ENCODE results near the gene OSR1.

The OSR1 gene

GRCh38 chr2:19357402-19358241, 801 bp downstream of the OSR1 start:
- DNase-seq = no peak

GRCh38 chr2:19356545-19357401, 1.6 kb downstream of the OSR1 start:
- DNase-seq = no peak

DNA sequence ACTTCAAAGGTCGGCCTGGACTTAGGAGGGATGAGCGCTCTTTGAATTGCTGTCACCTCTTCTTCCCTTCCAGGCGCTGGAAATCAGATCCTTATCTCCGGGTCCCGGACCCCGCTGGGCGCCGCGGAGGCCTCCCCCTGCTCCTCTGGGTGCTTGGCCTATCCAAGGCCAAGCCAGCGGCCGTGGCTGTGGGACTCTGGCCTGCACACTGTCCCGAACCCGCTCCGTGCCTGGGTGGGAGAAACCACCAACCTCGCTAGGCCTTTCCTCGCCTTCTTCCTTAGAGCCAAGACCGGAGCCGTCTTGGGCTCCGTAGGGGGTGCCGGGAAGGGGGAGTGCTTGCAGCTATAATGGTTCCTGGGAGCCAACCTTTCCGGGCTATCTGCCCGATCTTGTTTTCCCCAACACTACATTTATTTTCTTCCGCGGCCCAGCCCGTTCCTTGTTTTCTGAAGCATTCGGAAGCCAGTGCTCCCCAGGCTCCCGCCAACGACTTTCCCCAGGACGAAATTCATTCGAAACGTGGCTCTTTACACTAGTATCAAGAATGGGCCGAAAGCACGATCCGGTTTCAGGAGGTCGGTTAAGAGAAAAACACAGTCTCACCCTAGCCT, 2.4 kb downstream of the OSR1 start:
- no peak for DNase-seq

DNA sequence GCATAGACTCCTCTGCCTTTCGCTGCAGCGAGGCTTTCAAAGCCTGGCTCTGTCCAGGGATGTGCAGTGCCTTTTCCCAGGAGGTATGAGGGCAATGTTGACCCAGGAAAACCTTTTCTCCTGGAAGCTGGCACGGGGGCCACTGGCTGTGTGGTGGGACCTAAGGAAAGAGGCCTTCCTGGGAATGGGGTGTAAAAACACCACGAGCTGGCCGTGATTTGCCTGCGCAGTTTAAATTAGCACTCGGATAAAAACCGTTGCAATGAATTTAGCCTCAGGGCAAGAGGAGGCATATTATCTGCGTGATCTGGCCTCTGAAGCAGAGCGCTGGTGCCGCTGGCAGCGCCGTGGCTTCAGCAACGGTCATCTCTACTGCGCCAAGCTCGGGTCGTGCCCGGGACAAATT, 3.0 kb downstream of the OSR1 start:
- DNase-seq = no peak

GRCh38 chr2:19355014-19355405, 3.4 kb downstream of the OSR1 start:
- no peak for DNase-seq

DNA sequence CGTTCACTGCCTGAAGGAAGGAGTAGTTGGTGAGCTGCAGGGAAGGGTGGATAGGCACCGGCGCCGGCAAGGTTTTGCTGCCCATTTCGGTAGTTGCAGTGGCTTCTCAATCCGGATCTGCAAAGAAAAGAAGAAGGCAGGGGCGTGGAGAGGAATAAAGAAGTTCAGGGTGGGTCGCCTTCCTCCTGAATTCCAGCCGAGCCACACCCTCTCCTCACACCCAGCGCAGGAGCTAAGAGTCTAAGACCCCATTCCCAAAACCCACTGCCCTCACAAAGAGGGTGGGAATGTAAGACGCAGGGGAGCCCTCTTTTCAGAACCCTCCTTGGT, 4.7 kb downstream of the OSR1 start:
- no peak for DNase-seq

- no peak for DNase-seq
These were observed 5.3 kb downstream of the OSR1 start for GRCh38 chr2:19352946-19353720.

GRCh38 chr2:19351899-19352697, 6.3 kb downstream of the OSR1 start:
- no peak for DNase-seq

DNA sequence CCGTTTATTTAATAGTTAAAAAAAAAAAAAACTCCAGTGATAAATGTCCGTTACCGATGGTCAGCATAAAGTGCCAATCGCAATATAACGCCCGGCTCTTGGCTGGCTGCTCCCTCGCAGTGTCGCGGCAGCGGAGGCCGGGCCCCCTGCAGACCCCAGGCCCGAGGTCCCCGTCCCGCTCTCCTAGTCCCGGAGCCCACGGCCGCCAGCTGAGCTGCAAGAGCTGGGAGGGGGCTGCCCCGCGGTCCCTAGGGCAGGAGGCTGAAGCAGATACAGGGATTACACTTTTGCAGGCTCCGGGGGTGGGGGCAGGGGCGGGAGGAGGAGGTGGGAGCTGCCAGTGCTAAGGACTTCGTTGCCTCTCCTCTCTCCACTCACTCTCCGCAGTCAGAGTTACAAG, 6.9 kb downstream of the OSR1 start:
- no peak for DNase-seq

GRCh38 chr2:19350678-19351401, 7.6 kb downstream of the OSR1 start:
- DNase-seq = no peak

DNA sequence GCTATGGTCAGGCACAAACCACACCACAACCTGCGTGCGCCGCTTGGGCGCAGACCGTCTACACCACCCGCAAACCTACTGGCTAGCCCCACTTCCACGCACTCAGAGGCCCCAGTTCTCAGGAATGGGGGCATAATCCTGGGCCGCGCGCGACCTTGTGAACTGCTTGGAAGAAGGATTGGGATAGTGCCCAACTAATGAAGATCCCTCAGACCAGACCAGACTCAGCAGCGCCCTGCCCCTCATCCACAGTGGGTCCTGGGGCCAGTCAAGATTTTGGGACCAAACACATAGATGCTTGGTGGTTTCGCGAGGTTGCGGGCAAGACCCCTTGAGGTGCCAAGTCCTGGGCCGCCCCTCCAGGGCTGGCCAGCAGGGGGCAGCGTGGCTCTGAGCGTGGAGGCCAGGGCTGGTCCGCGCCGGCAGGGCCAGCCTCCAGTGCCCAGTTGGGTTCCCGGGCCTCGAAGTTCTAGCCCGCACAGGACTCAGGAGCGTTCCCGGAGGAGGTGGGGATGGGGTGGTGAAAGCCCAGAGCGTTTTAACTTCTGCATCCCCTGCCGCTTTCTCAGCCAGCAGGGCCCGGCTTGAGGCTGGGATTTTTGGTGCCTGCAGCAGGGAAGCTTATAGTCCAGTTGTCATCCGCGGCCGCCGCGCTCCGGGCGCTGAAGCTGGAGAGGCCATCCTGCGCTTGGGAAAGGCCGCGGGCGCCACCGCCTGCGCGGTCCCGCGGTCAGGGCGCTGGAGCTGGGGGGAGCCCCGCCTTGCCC, 8.3 kb downstream of the OSR1 start:
- peak; percentile 58 to 64 for DNase-seq

DNA sequence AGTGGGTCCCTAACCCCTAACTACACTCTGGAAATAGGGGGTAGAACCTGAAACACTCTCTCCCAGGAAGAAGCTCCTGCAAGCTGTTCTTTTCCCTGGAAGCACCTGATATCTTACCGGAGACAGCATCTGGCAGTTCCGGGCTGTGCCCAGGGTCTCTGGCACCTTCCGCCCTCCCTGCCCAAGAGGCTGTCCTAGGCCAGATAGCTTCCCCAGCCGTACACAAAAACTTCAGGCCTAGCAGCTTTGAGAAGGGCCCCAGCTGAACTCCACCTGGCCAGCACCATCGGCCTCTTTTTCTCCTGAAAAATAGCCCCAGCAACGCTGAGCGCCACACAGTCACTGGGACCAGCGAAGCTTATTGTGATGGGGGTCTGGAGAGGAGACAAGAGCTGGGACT, 9.7 kb downstream of the OSR1 start:
- DNase-seq = no peak

GRCh38 chr2:19347619-19348562, 10.5 kb downstream of the OSR1 start:
- DNase-seq = peak; percentile 92 to 94

DNA sequence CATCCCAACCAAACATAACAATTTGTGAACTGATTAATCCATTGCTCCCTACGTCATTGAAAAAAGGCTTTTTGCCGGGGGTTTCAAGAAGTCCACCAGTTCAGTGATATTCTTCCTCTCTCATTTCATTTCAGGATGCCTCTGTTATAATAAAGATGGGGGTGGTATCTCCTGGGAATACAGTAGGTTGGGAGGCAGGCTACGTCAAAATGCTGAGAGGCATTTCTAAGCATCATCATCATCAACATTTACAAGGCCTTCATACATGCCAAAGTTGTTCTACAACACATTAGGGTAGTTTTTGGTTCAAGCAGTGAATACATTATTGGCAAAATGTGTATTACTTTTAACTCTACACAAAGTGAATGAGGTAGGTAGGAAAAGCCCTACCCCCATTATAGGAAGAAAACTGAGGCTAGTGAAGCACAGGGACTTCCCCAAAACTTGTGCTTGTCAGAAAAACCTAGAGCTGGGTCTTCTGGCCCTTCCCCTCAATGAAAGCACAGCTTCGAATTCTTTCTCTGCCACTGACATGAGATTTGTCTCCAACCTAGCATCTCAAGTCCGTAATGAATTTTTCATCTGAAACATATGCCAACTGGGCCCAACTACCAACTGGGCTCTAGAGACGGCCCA, 11.3 kb downstream of the OSR1 start:
- no peak for DNase-seq

DNA sequence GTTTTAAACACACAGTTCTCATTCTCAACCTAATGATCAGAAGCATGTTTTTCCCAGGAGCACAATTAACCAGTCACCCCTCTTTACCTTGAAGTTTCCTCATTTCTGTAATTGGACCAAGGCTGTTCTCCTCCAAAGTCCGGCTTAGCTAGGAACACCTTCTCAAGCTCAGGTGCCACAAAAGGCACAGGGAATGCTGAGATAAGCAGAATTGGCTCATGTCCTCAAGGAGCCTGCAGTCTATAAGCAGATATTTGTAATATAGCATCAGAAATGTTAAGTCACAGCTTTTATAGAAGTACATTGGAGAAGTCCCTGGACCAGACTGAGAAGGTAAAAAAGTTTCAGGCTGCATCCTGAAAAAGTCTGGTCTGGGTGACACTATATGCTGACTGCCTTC, 20.7 kb downstream of the OSR1 start:
- no peak for DNase-seq

GRCh38 chr2:19337202-19337601, 21.2 kb downstream of the OSR1 start:
- no peak for DNase-seq

- DNase-seq = no peak
These were observed 21.6 kb downstream of the OSR1 start for GRCh38 chr2:19336781-19337180.

DNA sequence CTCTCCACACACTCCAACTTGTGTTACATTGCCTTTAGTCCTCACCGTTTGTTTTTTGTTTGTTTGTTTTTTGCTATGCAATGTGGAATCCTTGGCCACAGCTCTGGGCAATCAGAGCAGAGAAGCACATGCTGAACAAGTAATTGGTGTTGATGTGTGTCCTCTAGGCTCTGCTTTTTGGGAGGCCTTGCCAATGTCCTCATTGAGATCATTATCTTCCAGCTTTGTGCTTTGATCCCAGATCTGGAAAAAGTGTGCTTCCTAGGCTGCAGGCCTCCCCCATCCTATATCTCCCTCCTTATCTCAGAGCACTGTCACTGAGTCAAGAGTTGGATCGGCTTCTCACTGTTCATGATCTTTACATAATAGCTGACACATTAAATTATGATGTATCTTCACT, 25.9 kb downstream of the OSR1 start:
- no peak for DNase-seq

DNA sequence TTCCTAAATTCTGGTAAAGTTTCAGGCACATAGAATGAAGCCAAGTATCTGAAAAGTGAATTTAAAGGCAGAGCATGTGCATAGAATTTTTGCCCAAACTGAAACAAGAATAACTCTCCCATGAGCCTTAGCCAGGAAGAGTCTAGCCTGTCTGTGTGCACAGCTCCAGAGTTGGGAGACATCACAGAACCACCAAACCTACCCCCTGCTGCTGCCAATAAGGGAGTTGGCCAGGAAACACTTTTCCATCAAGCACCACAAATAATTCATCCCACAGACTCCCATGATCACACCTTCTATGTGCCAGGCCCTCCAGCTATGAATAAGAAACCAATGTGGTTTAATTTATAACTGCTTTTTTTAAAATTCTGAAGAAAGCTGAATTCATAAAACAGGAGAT, 27.0 kb downstream of the OSR1 start:
- DNase-seq = no peak
